D721Med (cell line): ENCODE data around the gene ALPP.
"Not testable (repeated sequence)": the region's sequence is repeated elsewhere in the genome, so short reads cannot be mapped to it uniquely, and the experiment has no call there.

Experiments
- DNase-seq: peaks from one replicate; pipeline ENCODE4 v3.0.0; 2011; ENCODE audit warnings: low spot score; ENCODE audit not compliant: insufficient read length
- FAIRE-seq: peaks from 2 replicates; lab custom pipeline; 2011; peaks lifted over from hg19 to GRCh38; lab: Jason Lieb, UNC
- TF ChIP-seq, protein P1 (sequence below): IDR thresholded peaks from 2 replicates; pipeline ENCODE4 v1.5.1; 2012; ENCODE audit warnings: mild to moderate bottlenecking, control low read depth; ENCODE audit not compliant: insufficient read depth; ENCODE audit errors: missing control alignments

Gene ALPP

DNA sequence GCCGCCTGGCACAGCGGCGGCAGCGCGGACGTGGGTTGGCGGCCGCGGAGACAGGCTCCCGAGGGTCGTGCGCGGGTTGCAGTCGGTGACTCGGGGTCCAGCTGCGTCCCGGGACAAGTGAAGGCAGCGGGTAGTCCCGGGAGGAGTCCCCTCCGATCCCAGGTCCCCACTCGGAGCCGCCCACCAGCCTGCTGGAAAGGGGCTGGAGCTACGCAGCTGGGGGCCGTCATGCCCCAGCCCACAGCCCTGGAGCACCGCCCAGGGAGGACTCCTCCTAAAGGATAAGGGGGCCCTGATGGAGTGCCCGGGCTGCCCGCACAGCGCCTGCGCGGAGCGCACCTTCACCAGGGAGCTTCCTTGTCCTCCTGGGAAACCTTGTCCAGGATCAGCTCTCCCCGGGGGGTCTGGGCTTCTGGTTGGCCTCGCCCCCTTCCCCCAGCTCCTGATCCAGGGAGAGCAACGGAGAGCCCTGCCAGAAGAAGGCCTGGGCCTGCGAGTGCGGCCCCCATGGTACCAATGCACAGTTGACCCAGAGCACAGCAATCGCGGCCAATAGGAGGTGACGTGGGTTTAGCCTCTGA, 25.9 kb upstream of the ALPP start:
- no peak for FAIRE-seq
- TF ChIP-seq, protein P1, sequence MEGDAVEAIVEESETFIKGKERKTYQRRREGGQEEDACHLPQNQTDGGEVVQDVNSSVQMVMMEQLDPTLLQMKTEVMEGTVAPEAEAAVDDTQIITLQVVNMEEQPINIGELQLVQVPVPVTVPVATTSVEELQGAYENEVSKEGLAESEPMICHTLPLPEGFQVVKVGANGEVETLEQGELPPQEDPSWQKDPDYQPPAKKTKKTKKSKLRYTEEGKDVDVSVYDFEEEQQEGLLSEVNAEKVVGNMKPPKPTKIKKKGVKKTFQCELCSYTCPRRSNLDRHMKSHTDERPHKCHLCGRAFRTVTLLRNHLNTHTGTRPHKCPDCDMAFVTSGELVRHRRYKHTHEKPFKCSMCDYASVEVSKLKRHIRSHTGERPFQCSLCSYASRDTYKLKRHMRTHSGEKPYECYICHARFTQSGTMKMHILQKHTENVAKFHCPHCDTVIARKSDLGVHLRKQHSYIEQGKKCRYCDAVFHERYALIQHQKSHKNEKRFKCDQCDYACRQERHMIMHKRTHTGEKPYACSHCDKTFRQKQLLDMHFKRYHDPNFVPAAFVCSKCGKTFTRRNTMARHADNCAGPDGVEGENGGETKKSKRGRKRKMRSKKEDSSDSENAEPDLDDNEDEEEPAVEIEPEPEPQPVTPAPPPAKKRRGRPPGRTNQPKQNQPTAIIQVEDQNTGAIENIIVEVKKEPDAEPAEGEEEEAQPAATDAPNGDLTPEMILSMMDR: no peak
- no peak for DNase-seq

DNA sequence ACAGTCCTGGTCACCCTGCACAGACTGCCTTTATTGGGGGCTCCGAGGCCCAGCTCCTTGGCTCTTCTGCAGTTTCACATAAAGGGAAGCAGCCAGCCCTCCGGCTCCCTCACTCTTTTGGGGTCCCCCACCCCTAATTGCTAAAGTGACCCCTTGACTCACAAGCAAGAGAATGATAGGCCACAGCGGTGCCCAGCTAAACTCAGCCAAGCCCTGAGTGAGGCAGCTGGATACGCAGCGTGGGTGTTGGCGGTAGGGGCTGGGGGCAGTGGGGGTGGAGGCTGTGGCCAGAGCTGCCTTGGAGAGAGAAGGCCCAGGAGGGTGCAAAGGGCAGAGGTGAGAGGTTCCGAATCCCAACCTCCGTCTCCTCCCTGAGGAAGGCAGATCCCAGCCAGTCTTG, 25.5 kb upstream of the ALPP start:
- DNase-seq (no peak), FAIRE-seq (no peak)
- TF ChIP-seq, protein P1: no peak

DNA sequence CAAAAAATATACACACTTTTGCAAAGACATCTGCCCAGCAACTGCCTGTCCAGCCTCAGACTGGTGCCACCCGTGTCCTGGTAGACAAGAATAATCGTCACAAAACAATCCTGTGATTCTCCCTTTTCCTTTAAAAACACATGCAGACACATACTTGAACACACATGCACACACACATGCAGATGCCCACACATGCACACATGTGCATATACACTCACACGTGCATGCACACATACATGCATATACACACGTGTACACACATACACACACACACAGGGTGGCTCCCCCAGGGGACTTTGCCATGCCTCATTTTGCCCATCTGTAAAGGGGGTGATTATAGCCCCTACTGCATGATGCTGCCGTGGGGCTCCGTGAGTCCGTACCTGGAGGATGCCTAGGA, 24.9 kb upstream of the ALPP start:
- TF ChIP-seq, protein P1: no peak
- FAIRE-seq (no peak), DNase-seq (no peak)

DNA sequence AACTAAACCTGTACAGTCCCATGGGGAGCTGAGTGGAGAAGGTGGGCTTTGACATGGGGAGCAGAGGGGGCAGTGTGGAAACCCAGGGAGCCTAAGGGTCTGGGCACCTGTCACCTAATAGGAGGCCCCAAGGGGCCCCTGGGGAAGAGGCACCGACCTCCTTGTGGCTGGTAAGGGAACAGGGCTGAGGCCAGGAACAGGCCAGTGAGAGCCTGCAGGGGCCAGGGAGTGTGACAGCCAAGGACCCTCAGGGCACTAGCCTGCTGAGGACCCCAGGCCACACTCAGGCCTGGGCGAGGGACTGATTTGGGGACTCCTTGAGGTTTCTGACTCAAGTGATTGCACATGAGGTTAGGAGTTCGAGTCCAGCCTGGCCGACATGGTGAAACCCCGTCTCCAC, 24.5 kb upstream of the ALPP start:
- no peak for FAIRE-seq
- no peak for DNase-seq
- TF ChIP-seq, protein P1: no peak

DNA sequence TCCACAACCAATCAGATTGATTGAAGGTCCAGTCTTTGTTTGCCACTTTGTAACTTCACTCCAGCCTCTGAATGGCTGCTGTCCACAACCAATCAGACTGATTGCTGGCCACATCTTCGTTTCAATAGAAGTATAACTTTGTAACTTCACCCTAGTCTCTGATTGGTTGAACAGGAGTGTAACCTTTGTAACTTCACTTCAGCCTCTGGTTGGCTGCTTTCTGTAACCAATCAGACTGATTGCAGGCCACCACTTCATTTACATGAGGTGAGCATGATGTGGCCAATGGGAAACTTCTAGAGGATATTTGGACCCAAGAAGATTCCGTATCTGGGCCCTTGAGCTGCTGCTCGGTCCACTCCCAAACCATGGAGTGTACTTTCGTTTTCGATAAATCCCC, 16.9 kb upstream of the ALPP start:
- DNase-seq (no peak), FAIRE-seq (no peak)
- TF ChIP-seq, protein P1: no peak

DNA sequence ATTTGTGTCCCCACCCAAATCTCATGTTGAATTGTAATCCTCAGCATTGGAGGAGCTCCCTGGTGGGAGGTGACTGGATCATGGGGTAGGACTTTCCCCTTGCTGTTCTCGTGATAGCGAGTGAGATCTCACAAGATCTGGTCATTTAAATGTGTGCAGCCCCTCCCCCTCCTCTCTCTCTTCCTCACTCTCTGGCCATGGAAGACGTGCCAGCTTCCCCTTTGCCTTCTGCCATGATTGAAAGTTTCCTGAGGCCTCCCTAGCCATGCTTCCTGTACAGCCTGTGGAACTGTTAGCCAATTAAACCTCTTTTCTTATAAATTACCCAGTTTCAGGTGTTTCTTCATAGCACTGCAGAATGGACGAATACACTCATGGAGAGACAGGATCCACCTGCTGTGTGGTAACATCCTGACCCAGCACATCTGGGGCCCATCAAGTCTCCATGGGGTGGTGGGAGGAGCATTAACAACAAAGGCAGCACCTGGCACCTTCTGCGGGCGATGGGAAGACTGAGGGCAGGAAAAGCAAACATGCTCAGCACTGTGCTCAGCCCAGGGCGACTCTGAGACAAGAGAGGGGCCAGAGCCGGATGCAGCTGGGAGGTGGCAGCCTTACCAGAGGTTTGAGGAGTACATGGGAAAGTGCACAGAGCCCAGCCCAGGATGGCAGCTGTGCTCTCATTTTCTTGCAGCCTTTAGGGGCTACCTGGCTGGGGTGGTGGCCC, 16.2 kb upstream of the ALPP start:
- DNase-seq (no peak), FAIRE-seq (no peak)

DNA sequence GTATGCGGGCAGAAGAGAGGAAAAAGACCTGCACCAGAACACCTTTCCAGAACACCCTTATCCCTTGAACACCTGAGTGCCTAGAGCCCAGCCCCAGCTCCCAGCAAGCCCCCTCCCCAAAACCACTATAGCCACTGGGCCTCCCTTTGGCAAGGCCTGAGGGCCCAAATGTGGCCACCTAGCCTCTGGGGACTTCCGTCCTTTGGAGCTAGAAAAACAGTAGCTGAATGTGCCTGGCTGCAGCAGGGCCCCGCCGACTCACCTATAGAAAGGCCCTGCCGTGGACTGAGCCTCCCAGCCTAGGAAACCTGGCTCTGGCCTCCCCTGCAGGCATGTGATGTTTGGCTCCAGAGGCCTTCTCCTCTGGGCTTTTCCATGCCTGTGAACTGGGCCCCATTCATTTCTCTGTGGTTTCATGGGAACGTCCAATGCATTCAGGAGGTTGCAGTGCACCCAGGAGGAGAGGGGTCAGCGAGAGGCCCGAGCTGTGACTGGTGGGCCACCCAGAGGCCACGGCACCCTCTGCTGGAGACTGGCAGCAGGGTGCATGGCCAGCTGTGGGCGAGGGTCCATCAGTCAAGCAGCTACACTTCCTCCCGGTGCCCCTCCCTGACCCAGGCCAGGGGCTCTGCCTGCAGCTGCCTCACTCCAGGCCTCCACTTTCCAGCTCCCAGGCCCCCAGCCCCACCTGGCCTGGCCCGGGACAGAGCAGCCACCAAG, 15.3 kb upstream of the ALPP start:
- not testable (repeated sequence) for FAIRE-seq, DNase-seq

More for the DNA sequence above, 16.2 kb upstream of the ALPP start:
- TF ChIP-seq, protein P1: no peak
